ENCODE data around the gene KRI1.

DNA sequence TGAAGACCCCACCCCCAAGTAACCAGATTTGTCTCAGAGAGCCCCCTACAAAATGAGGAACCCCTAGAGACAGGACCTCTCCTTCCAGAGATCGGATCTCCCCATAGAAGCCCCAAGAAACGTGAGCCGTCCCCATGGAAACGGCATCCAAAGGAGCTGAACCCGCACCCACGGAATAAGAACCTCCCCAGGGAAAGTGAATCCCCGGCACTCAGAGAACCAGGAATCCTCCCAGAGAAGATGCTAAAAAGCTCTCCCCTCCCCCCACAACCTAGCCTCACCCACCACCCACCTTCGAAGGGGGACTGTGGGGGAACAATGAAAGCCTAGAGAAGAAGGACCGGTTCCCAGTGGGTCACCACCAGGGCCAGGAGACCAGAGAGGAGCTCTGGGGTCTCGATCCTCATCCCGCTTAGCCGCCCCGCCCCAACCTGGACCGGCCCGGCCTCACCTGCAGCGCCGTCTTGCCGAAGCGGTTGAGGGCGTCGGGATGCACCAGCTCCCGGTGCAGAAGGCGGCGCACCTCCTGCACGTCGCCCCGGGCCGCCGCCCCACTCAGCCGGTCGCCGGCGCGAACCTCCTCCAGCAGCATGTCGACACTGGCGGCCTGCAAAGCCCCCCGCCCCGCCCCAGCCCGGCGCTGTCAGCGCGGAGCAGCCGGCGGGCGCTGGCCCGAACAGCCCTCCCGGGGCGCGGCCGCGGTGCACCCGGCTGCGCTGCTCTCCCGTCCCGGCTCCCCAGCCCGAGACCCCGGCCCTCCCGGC is 2.4 kb upstream of the KRI1 start:
- TF ChIP-seq, protein P1, sequence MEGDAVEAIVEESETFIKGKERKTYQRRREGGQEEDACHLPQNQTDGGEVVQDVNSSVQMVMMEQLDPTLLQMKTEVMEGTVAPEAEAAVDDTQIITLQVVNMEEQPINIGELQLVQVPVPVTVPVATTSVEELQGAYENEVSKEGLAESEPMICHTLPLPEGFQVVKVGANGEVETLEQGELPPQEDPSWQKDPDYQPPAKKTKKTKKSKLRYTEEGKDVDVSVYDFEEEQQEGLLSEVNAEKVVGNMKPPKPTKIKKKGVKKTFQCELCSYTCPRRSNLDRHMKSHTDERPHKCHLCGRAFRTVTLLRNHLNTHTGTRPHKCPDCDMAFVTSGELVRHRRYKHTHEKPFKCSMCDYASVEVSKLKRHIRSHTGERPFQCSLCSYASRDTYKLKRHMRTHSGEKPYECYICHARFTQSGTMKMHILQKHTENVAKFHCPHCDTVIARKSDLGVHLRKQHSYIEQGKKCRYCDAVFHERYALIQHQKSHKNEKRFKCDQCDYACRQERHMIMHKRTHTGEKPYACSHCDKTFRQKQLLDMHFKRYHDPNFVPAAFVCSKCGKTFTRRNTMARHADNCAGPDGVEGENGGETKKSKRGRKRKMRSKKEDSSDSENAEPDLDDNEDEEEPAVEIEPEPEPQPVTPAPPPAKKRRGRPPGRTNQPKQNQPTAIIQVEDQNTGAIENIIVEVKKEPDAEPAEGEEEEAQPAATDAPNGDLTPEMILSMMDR (IDR thresholded peaks at IDR 0.05; ENCODE audit: extremely low read depth in 1 of 2, insufficient read depth in 1 of 2, low read depth in 1 of 2, low read length in 2 of 2) = no peak
- TF ChIP-seq POLR2A (IDR thresholded peaks at IDR 0.05; ENCODE audit: low read depth, low read length) (no peak), POLR2AphosphoS5 (IDR thresholded peaks at IDR 0.05; ENCODE audit: insufficient read depth, low read depth, low read length) (no peak), MYC (IDR thresholded peaks at IDR 0.05; ENCODE audit: low read depth, low read length) (no peak), FOS (IDR thresholded peaks at IDR 0.05; ENCODE audit: borderline replicate concordance, insufficient read depth, low read length) (no peak), EZH2 (IDR thresholded peaks at IDR 0.05; ENCODE audit: borderline replicate concordance, low read depth, low read length, severe bottlenecking) (no peak), JUN (IDR thresholded peaks at IDR 0.05; ENCODE audit: borderline replicate concordance, insufficient read depth, insufficient read length, low read depth) (no peak)
